A549 (cell line): Measurements from ENCODE around the gene SNX25. TPM values are rescaled to one million over a fixed set of nuclear protein-coding genes. Genes with fewer than 3 reads are reported as not detected.

Experiments used
- ATAC-seq, 2 experiments: fragments of 200-7000 bp in 1 of 2; fragments of >200 bp in 1 of 2; cut with Nextera tagmentation in 1 of 2; cut with Tn5 transposase in 1 of 2; 3 replicates each; pipeline versions ENCODE4 v1.8.0 to v1.9.1; 2018 to 2020; ENCODE audit warnings: mild to moderate bottlenecking in 1 of 2, moderate library complexity in 1 of 2
- CTCF ChIA-PET: fragments of 300-600 bp; sonication (Branson Sonifier 250); formaldehyde crosslinking; extraction: SDS; loops from one replicate; lab custom pipeline; 2021; ENCODE audit warnings: antibody characterized with exemption, inconsistent platforms; lab: Yijun Ruan, JAX
- POLR2A ChIA-PET: fragments of 350-600 bp; formaldehyde crosslinking; extraction: SDS; loops from one replicate; lab custom pipeline; 2021; ENCODE audit warnings: antibody characterized with exemption, inconsistent platforms; lab: Yijun Ruan, JAX
- DNase-seq, 2 experiments: peaks; one replicate each; pipeline versions ENCODE4 v3.0.0 to v3.0.0-alpha.2; 2011 to 2016; ENCODE audit warnings: low read depth in 1 of 2, low spot score in 1 of 2
- FAIRE-seq: peaks from 2 replicates; lab custom pipeline; 2011; peaks lifted over from hg19 to GRCh38; lab: Jason Lieb, UNC
- H3K27ac ChIP-seq, 2 experiments: fragments of >200 bp; sonication (Bioruptor Twin); formaldehyde crosslinking; 3 replicates each; pipeline ENCODE4 v1.5.1; 2016 to 2017
- H3K4me1 ChIP-seq: fragments of >200 bp; sonication (Bioruptor Twin); formaldehyde crosslinking; 3 replicates; pipeline ENCODE4 v1.6.1; 2016
- H3K4me2 ChIP-seq: fragments of >200 bp; sonication (Bioruptor Twin); formaldehyde crosslinking; 3 replicates; pipeline ENCODE4 v1.6.1; 2016
- H3K4me3 ChIP-seq: fragments of >200 bp; sonication (Bioruptor Twin); formaldehyde crosslinking; 3 replicates; pipeline ENCODE4 v1.5.1; 2016
- H3K9me3 ChIP-seq: fragments of >200 bp; sonication (Bioruptor Twin); formaldehyde crosslinking; 3 replicates; pipeline ENCODE4 v1.6.1; 2016
- ATOH8 ChIP-seq: fragments of 250-450 bp; sonication (Bioruptor Pico); IDR thresholded peaks from 2 replicates; pipeline ENCODE4 v1.5.0; 2020; ENCODE audit warnings: low read depth, mild to moderate bottlenecking, moderate library complexity
- BHLHE40 ChIP-seq: IDR thresholded peaks from 2 replicates; pipeline ENCODE4 v1.6.1; 2012; ENCODE audit warnings: low read depth, low read length, inconsistent platforms
- CBX8 ChIP-seq: fragments of 200-600 bp; sonication (generic); IDR thresholded peaks from 2 replicates; pipeline ENCODE4 v1.6.1; 2016
- CEBPB ChIP-seq, 2 experiments: fragments of >200 bp in 1 of 2; sonication (Bioruptor Twin) in 1 of 2; formaldehyde crosslinking in 1 of 2; IDR thresholded peaks; 2 replicates each; pipeline ENCODE4 v1.6.1; 2012 to 2016
- E2F6 ChIP-seq: IDR thresholded peaks from 2 replicates; pipeline ENCODE4 v1.6.1; 2012; ENCODE audit warnings: low read depth, borderline replicate concordance
- EHMT2 ChIP-seq: fragments of 200-600 bp; sonication (generic); IDR thresholded peaks from 2 replicates; pipeline ENCODE4 v1.6.1; 2016; ENCODE audit warnings: antibody characterized with exemption, low read depth, mild to moderate bottlenecking, moderate library complexity
- EP300 ChIP-seq, 2 experiments: fragments of >200 bp; sonication (Bioruptor Twin); formaldehyde crosslinking; IDR thresholded peaks; 2 replicates in 1 of 2; 3 replicates in 1 of 2; pipeline ENCODE4 v1.6.1; 2016 to 2017
- FOSL2 ChIP-seq, 2 experiments: fragments of 450-650 bp in 1 of 2; fragments of >200 bp in 1 of 2; sonication (Bioruptor Twin) in 1 of 2; formaldehyde crosslinking; IDR thresholded peaks; 2 replicates each; pipeline versions ENCODE4 v1.5.0 to v1.6.1; 2016 to 2020; ENCODE audit warnings: mild to moderate bottlenecking in 1 of 2, moderate library complexity in 1 of 2
- HEYL ChIP-seq: fragments of 250-450 bp; sonication (Bioruptor Pico); IDR thresholded peaks from 2 replicates; pipeline ENCODE4 v1.8.0; 2021; ENCODE audit warnings: mild to moderate bottlenecking, moderate library complexity
- HOXB13 ChIP-seq: fragments of 250-450 bp; sonication (Bioruptor Pico); IDR thresholded peaks from 2 replicates; pipeline ENCODE4 v1.5.0; 2020; ENCODE audit warnings: low read depth, mild to moderate bottlenecking, moderate library complexity
- JUN ChIP-seq, 2 experiments: fragments of >200 bp; sonication (Bioruptor Twin); formaldehyde crosslinking; IDR thresholded peaks; 2 replicates in 1 of 2; 3 replicates in 1 of 2; pipeline ENCODE4 v1.6.1; 2016 to 2017
- KDM5A ChIP-seq: fragments of 200-600 bp; sonication (generic); IDR thresholded peaks from 2 replicates; pipeline ENCODE4 v1.6.1; 2016; ENCODE audit warnings: antibody characterized with exemption, mild to moderate bottlenecking
- MAFK ChIP-seq: fragments of 450-650 bp; IDR thresholded peaks from 2 replicates; pipeline ENCODE4 v1.6.1; 2014; ENCODE audit not compliant: partially characterized antibody
- MYC ChIP-seq: IDR thresholded peaks from 2 replicates; pipeline ENCODE4 v1.6.1; 2012; ENCODE audit warnings: mild to moderate bottlenecking, inconsistent platforms, low read length, improper control_type of control experiment, borderline replicate concordance
- NFE2L2 ChIP-seq: fragments of 150-350 bp; conservative IDR thresholded peaks from 2 replicates; pipeline ENCODE4 v1.6.1; 2014; ENCODE audit warnings: low read length
- NR3C1 ChIP-seq: fragments of >200 bp; sonication (Bioruptor Twin); formaldehyde crosslinking; IDR thresholded peaks from 3 replicates; pipeline ENCODE4 v1.6.1; 2017
- RAD21 ChIP-seq, 2 experiments: fragments of >200 bp in 1 of 2; sonication (Bioruptor Twin) in 1 of 2; formaldehyde crosslinking in 1 of 2; IDR thresholded peaks in 1 of 2; conservative IDR thresholded peaks in 1 of 2; 2 replicates in 1 of 2; 3 replicates in 1 of 2; pipeline ENCODE4 v1.6.1; 2012 to 2018; ENCODE audit warnings: inconsistent platforms in 1 of 2
- RARB ChIP-seq: fragments of 250-450 bp; sonication (Bioruptor Pico); IDR thresholded peaks from 2 replicates; pipeline ENCODE4 v1.8.0; 2021; ENCODE audit warnings: mild to moderate bottlenecking, moderate library complexity
- RCOR1 ChIP-seq: fragments of 150-350 bp; IDR thresholded peaks from 2 replicates; pipeline ENCODE4 v1.6.1; 2014; ENCODE audit warnings: antibody characterized with exemption, low read length, low read depth
- REST ChIP-seq: fragments of 200-600 bp; sonication (generic); IDR thresholded peaks from 2 replicates; pipeline ENCODE4 v1.6.1; 2016; ENCODE audit warnings: antibody characterized with exemption, mild to moderate bottlenecking, moderate library complexity
- RNF2 ChIP-seq: fragments of 200-600 bp; sonication (generic); IDR thresholded peaks from 2 replicates; pipeline ENCODE4 v1.6.1; 2016; ENCODE audit warnings: low read depth, mild to moderate bottlenecking, antibody characterized with exemption, moderate library complexity, borderline replicate concordance
- SMC3 ChIP-seq: fragments of >200 bp; sonication (Bioruptor Twin); formaldehyde crosslinking; IDR thresholded peaks from 3 replicates; pipeline ENCODE4 v1.6.1; 2018; ENCODE audit warnings: inconsistent platforms
- TP53 ChIP-seq: fragments of 250-450 bp; sonication (Bioruptor Pico); IDR thresholded peaks from 2 replicates; pipeline ENCODE4 v1.5.0; 2021; ENCODE audit warnings: mild to moderate bottlenecking, moderate library complexity
- USF2 ChIP-seq: fragments of 450-650 bp; IDR thresholded peaks from 2 replicates; pipeline ENCODE4 v1.6.1; 2014; ENCODE audit warnings: antibody characterized with exemption
- ZFP36 ChIP-seq: fragments of 450-650 bp; IDR thresholded peaks from 2 replicates; pipeline ENCODE4 v1.6.1; 2014; ENCODE audit warnings: borderline replicate concordance; ENCODE audit not compliant: partially characterized antibody
- ZNF302 ChIP-seq: fragments of 250-450 bp; sonication (Bioruptor Pico); IDR thresholded peaks from 2 replicates; pipeline ENCODE4 v1.9.0; 2021; ENCODE audit warnings: inconsistent platforms, mild to moderate bottlenecking, moderate library complexity
- WGBS: methylation state at CpG from one replicate; pipeline ENCODE4 v1.1.6; 2017; ENCODE audit errors: missing lambda C conversion rate; 5-methylcytosine and 5-hydroxymethylcytosine counted together
- polyA plus RNA-seq, 4 experiments: library from polyadenylated mRNA; depleted of rRNA in 3 of 4; stranded (reverse); fragments of >200 nt; fragmentation: RNase III in 1 of 4; extraction: RNeasy Plus Mini Kit Qiagen cat#74134 plus additional on column Dnase treatment in 1 of 4; gene quantifications; 2 replicates in 3 of 4; 3 replicates in 1 of 4; pipeline ENCODE4 v1.2.3, GENCODE V29; 2011 to 2017
- TF ChIP-seq, protein P1 (sequence below): fragments of >200 bp; sonication (Bioruptor Twin); formaldehyde crosslinking; IDR thresholded peaks from 2 replicates; pipeline ENCODE4 v1.6.1; 2016

Gene SNX25
- polyA plus RNA-seq, 2 of the 4 experiments (the other 2 are of a cell fraction), result 10.1 to 13.0 TPM

GRCh38 chr4:185286571-185286970 is 77.2 kb downstream of the SNX25 start:
- CTCF ChIA-PET, result interaction anchor here (2.2 kb wide), 1 partner anchor 21 kb away, joined by 6 read pairs; no protein-coding TSS in a partner anchor
- 78% methylated on average over 3 of the region's 3 CpGs for WGBS

DNA sequence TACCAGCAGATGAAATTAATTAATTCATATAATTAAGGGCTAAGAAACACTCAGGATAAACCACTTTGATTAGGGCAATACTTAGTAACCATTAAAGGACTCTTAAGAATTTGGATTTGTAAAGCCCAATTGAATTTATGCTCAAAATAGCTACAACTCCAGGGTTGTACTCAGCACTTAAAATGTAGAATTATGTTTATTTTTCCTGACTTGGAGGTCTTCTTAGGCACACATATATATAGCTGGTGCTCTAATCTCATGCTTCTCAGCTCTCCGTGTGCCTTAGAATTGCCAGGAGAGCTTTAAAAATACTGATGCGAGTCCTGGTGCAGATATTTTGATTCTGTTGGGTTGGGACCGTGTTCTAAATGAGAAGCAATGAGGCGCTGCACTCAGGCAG is 77.6 kb downstream of the SNX25 start:
- Histone ChIP-seq H3K4me1 (peaks cover 18% of the 10 kb centered on the region), H3K4me2 (no peak overlapping the region), H3K27ac (no peak overlapping the region), H3K9me3 (no peaks in the 10 kb centered on the region), H3K4me3 (no peak overlapping the region)
- DNase-seq, result no peak
- no peak for FAIRE-seq
- CTCF ChIA-PET, result interaction anchor here (2.2 kb wide), 1 partner anchor 22 kb away, joined by 6 read pairs; no protein-coding TSS in a partner anchor
- POLR2A ChIA-PET, result interaction anchor here (0.6 kb wide), 1 partner anchor 637 kb away, joined by 3 read pairs; the partner anchor contains the start of genes CASP3 and PRIMPOL
- 87% methylated on average over 4 of the region's 4 CpGs for WGBS
- TF ChIP-seq ATOH8 (no peak), SMC3 (no peak), CEBPB (IDR thresholded peaks at IDR 0.05) (no peak), BHLHE40 (no peak), RCOR1 (no peak), HOXB13 (CRISPR knock-in tag) (no peak), RAD21 (conservative IDR thresholded peaks at IDR 0.05 in 1 of 2, IDR thresholded peaks at IDR 0.05 in 1 of 2) (no peak), REST (no peak), ZFP36 (no peak), EHMT2 (no peak), ZNF302 (CRISPR knock-in tag) (no peak), KDM5A (no peak), MYC (no peak), TP53 (no peak), JUN (IDR thresholded peaks at IDR 0.05) (no peak), FOSL2 (IDR thresholded peaks at IDR 0.05) (no peak), FOSL2 (CRISPR knock-in tag; IDR thresholded peaks at IDR 0.05) (no peak), NR3C1 (no peak)
- TF ChIP-seq, protein P1, sequence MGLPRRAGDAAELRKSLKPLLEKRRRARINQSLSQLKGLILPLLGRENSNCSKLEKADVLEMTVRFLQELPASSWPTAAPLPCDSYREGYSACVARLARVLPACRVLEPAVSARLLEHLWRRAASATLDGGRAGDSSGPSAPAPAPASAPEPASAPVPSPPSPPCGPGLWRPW, result no peak
- ATAC-seq, result no peak

More at GRCh38 chr4:185286571-185286970, 77.2 kb downstream of the SNX25 start:
- Histone ChIP-seq H3K27ac (no peak overlapping the region), H3K4me1 (peaks cover 18% of the 10 kb centered on the region), H3K4me2 (no peak overlapping the region), H3K9me3 (no peaks in the 10 kb centered on the region), H3K4me3 (no peak overlapping the region)
- TF ChIP-seq MYC, result no peak
- POLR2A ChIA-PET, result no interaction called here
- ATAC-seq, result no peak
- DNase-seq, result no peak
- no peak for FAIRE-seq

- CTCF ChIA-PET, result no interaction called here
- POLR2A ChIA-PET, result no interaction called here
- H3K4me3 ChIP-seq, result no peak overlapping the region
- no peak for DNase-seq
- no peak for FAIRE-seq
- no peaks in the 10 kb centered on the region for H3K9me3 ChIP-seq
- TF ChIP-seq TP53, result no peak
- no peak for TF ChIP-seq HEYL (CRISPR knock-in tag)
- TF ChIP-seq RNF2, result no peak
- TF ChIP-seq USF2, result no peak
- TF ChIP-seq MYC, result no peak
- TF ChIP-seq E2F6, result no peak
- TF ChIP-seq EP300 (IDR thresholded peaks at IDR 0.05), result no peak
- TF ChIP-seq RARB (CRISPR knock-in tag), result no peak
- TF ChIP-seq SMC3, result no peak
- TF ChIP-seq NFE2L2, result no peak
- no peak for TF ChIP-seq NR3C1
- no peak for TF ChIP-seq MAFK
- TF ChIP-seq CBX8, result no peak
- no peak overlapping the region for H3K27ac ChIP-seq
- H3K4me2 ChIP-seq, result no peak overlapping the region
- WGBS, result 84% methylated on average over 6 of the region's 6 CpGs
- ATAC-seq, result no peak
- H3K4me1 ChIP-seq, result no peaks in the 10 kb centered on the region
Observed at GRCh38 chr4:185290018-185290607, 80.7 kb downstream of the SNX25 start.
